Measurements from ENCODE around the gene RNU5B-1.
"Not testable (repeated sequence)": the region's sequence is repeated elsewhere in the genome, so short reads cannot be mapped to it uniquely, and the experiment has no call there.

Gene RNU5B-1

DNA sequence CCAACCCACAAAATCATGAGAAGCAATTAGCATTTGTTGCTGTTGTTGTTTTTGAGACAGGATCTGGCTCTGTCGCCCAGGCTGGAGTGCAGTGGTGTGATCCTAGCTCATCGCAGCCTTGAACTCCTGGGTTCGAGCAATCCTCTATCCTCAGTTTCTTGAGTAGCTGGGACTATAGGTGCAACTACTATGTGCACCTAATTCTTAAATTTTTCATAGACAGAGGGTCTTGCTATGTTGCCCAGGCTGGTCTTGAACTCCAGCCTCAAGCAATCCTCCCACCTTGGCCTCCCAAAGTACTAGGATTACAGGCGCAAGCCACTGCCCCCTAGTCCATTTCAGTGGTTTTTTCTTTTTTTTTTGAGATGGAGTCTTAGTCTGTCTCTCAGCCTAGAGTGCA is 36.1 kb upstream of the RNU5B-1 start:
- Histone ChIP-seq H3K27me3 (ENCODE audit: low read length) (no peaks in the 10 kb centered on the region), H3K9me2 (replicated peaks; ENCODE audit: insufficient read depth, low read length) (no peaks in the 10 kb centered on the region), H3K79me2 (ENCODE audit: insufficient read depth, low read length) (no peaks in the 10 kb centered on the region), H3K4me2 (ENCODE audit: low read depth, low read length, poor library complexity, severe bottlenecking) (no peak overlapping the region), H2AFZ (ENCODE audit: low read depth, low read length, severe bottlenecking) (no peak overlapping the region), H3K9ac (ENCODE audit: low read length) (no peak overlapping the region), H3F3A (ENCODE audit: insufficient read depth) (no peaks in the 10 kb centered on the region), H3K36me3 (ENCODE audit: low read length) (no peaks in the 10 kb centered on the region), H3K27ac (ENCODE audit: low read depth, low read length) (no peak overlapping the region), H3K4me3 (ENCODE audit: insufficient read depth, low read length, poor library complexity, severe bottlenecking) (no peak overlapping the region), H3K9me3 (ENCODE audit: insufficient read depth, low read length) (no peaks in the 10 kb centered on the region), H4K20me1 (ENCODE audit: low read depth, low read length) (no peaks in the 10 kb centered on the region)
- TF ChIP-seq EZH2phosphoT487 (conservative IDR thresholded peaks at IDR 0.05; ENCODE audit: low read length) = no peak
- TF ChIP-seq, protein P1, sequence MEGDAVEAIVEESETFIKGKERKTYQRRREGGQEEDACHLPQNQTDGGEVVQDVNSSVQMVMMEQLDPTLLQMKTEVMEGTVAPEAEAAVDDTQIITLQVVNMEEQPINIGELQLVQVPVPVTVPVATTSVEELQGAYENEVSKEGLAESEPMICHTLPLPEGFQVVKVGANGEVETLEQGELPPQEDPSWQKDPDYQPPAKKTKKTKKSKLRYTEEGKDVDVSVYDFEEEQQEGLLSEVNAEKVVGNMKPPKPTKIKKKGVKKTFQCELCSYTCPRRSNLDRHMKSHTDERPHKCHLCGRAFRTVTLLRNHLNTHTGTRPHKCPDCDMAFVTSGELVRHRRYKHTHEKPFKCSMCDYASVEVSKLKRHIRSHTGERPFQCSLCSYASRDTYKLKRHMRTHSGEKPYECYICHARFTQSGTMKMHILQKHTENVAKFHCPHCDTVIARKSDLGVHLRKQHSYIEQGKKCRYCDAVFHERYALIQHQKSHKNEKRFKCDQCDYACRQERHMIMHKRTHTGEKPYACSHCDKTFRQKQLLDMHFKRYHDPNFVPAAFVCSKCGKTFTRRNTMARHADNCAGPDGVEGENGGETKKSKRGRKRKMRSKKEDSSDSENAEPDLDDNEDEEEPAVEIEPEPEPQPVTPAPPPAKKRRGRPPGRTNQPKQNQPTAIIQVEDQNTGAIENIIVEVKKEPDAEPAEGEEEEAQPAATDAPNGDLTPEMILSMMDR (IDR thresholded peaks at IDR 0.05; ENCODE audit: insufficient read depth, low read length, poor library complexity, severe bottlenecking) = no peak

DNA sequence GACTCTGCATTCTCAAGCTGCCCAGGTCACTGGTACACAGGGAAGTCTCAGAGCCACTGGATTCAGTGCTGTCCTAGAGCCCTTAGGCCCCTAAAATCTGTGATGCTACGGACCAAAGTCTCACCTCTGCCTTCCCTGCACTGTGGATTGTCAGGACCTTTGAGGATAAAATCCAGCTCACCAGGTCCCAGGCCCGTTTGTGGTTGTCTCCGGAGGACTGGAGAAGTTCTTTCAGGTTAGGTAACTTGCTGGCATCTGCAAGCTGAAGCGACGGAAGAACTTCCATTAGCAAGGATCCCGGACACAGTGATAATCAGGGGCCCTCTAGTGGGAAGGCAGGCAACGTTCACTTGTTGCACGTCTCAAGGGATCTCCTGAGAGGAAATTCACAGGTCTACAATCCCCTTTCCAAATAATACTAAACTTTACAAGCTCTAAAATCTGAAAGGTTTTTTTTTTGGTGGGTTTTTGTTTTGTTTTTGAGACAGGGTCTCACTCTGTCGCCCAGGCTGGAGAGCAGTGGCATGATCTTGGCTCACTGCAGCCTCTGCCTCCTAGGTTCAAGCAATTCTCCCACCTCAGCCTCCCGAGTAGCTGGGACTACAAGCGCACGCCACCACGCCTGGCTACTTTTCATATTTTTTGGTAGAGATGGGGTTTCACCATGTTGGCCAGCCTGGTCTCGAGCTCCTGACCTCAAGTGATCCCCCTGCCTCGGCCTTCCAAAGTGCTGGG is 33.5 kb upstream of the RNU5B-1 start:
- H4K20me1 ChIP-seq (ENCODE audit: low read depth, low read length); H3K9me2 ChIP-seq (replicated peaks; ENCODE audit: insufficient read depth, low read length); H3K4me2 ChIP-seq (ENCODE audit: low read depth, low read length, poor library complexity, severe bottlenecking); H3F3A ChIP-seq (ENCODE audit: insufficient read depth); H3K9ac ChIP-seq (ENCODE audit: low read length); H3K27me3 ChIP-seq (ENCODE audit: low read length); H3K27ac ChIP-seq (ENCODE audit: low read depth, low read length); H2AFZ ChIP-seq (ENCODE audit: low read depth, low read length, severe bottlenecking); H3K4me3 ChIP-seq (ENCODE audit: insufficient read depth, low read length, poor library complexity, severe bottlenecking); H3K79me2 ChIP-seq (ENCODE audit: insufficient read depth, low read length); H3K9me3 ChIP-seq (ENCODE audit: insufficient read depth, low read length); H3K36me3 ChIP-seq (ENCODE audit: low read length): not testable (repeated sequence)
- TF ChIP-seq, protein P1 (IDR thresholded peaks at IDR 0.05; ENCODE audit: insufficient read depth, low read length, poor library complexity, severe bottlenecking) = peak; percentile 46

DNA sequence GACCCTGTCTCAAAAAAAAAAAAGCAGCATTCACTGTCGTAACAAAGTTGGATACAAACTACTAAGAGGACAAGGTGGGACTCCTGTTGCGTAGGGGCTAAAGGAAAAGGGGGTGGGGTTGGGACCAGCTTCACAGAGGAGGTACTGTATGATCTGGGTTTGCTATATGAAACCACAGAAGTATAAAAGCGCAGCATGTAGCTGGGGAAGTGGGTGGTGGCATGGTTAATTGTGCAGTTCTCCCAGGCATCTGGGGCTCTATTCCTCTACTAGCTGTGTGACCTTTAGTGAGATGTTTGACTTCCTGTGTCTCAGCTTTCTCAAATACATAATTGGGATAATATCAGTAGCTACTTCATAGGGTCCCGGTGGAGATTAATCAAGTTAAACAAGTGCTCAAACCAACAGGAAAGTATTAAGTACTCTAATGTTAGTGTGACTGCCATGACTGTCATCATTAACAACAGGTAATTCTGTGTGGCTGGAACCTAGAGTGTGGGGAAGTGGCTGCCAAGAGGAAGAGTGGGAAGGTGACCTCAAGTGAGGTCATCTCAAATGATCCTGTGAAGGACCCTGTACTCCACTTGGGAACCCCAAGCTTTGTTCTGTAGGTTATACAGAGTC is 29.3 kb upstream of the RNU5B-1 start:
- H3K27me3 ChIP-seq (ENCODE audit: low read length) = no peaks in the 10 kb centered on the region
- H3K79me2 ChIP-seq (ENCODE audit: insufficient read depth, low read length) = no peaks in the 10 kb centered on the region
- no peaks in the 10 kb centered on the region for H3K36me3 ChIP-seq (ENCODE audit: low read length)
- H3K9me3 ChIP-seq (ENCODE audit: insufficient read depth, low read length) = no peaks in the 10 kb centered on the region
- no peak overlapping the region for H3K27ac ChIP-seq (ENCODE audit: low read depth, low read length)
- H3K4me2 ChIP-seq (ENCODE audit: low read depth, low read length, poor library complexity, severe bottlenecking) = no peak overlapping the region
- no peaks in the 10 kb centered on the region for H3F3A ChIP-seq (ENCODE audit: insufficient read depth)
- H3K9me2 ChIP-seq (replicated peaks; ENCODE audit: insufficient read depth, low read length) = no peaks in the 10 kb centered on the region
- no peak overlapping the region for H2AFZ ChIP-seq (ENCODE audit: low read depth, low read length, severe bottlenecking)
- H3K4me3 ChIP-seq (ENCODE audit: insufficient read depth, low read length, poor library complexity, severe bottlenecking) = no peak overlapping the region
- no peaks in the 10 kb centered on the region for H4K20me1 ChIP-seq (ENCODE audit: low read depth, low read length)
- no peak overlapping the region for H3K9ac ChIP-seq (ENCODE audit: low read length)
- TF ChIP-seq, protein P1 (IDR thresholded peaks at IDR 0.05; ENCODE audit: insufficient read depth, low read length, poor library complexity, severe bottlenecking) = no peak
- no peak for TF ChIP-seq EZH2phosphoT487 (conservative IDR thresholded peaks at IDR 0.05; ENCODE audit: low read length)

All from SU-DHL-6 (cell line).